OCI-LY7 (cell line): ENCODE results near the gene ZDHHC3. TPM values are rescaled to one million over a fixed set of nuclear protein-coding genes. Genes with fewer than 3 reads are reported as not detected.

Source experiments
- BruUV-seq: library from RNA; stranded (reverse); fragments of 400-500 nt; replicated peaks from 2 replicates; lab custom pipeline; 2021; lab: Mats Ljungman, UMichigan
- CTCF ChIA-PET: fragments of 300-600 bp; sonication (Branson Sonifier 250); formaldehyde crosslinking; loops from one replicate; lab custom pipeline; 2022; ENCODE audit warnings: antibody characterized with exemption; ENCODE audit not compliant: unreplicated experiment; lab: Charles Lee
- POLR2A ChIA-PET: fragments of 300-600 bp; sonication (Branson Sonifier 250); formaldehyde crosslinking; loops from one replicate; lab custom pipeline; 2022; ENCODE audit warnings: antibody characterized with exemption; lab: Charles Lee
- DNase-seq: peaks from one replicate; pipeline ENCODE4 v3.0.0-alpha.2; 2015; ENCODE audit warnings: low spot score
- H2AFZ ChIP-seq: fragments of 200-600 bp; sonication (generic), shearing (Covaris generic); 2 replicates; pipeline ENCODE4 v1.6.1; 2014; ENCODE audit warnings: mild to moderate bottlenecking, antibody characterized with exemption, low read length, moderate library complexity
- H3K27ac ChIP-seq: fragments of 200-600 bp; sonication (generic); 2 replicates; pipeline ENCODE4 v1.5.1; 2014; ENCODE audit warnings: mixed run types, low read depth, mild to moderate bottlenecking, moderate library complexity, low read length, inconsistent platforms; ENCODE audit not compliant: poor library complexity, severe bottlenecking
- H3K36me3 ChIP-seq: fragments of 200-600 bp; sonication (generic); 2 replicates; pipeline ENCODE4 v1.6.1; 2014; ENCODE audit warnings: mild to moderate bottlenecking, antibody characterized with exemption, low read length, moderate library complexity, mixed read lengths; ENCODE audit not compliant: insufficient read depth
- H3K4me1 ChIP-seq: fragments of 200-600 bp; sonication (generic); 2 replicates; pipeline ENCODE4 v1.5.1; 2014; ENCODE audit warnings: mild to moderate bottlenecking, low read length; ENCODE audit not compliant: insufficient read depth, poor library complexity, severe bottlenecking
- H3K4me2 ChIP-seq: fragments of 200-600 bp; sonication (generic); 2 replicates; pipeline ENCODE4 v1.6.1; 2014; ENCODE audit warnings: mild to moderate bottlenecking, low read length
- H3K4me3 ChIP-seq: fragments of 200-600 bp; sonication (generic); 2 replicates; pipeline ENCODE4 v1.5.1; 2014; ENCODE audit warnings: mild to moderate bottlenecking, low read depth, low read length; ENCODE audit not compliant: poor library complexity, severe bottlenecking
- H3K79me2 ChIP-seq: fragments of 200-600 bp; sonication (generic); 2 replicates; pipeline ENCODE4 v1.6.1; 2016; ENCODE audit warnings: low read depth, mild to moderate bottlenecking, low read length, moderate library complexity, mixed read lengths; ENCODE audit not compliant: insufficient read depth
- H3K9me2 ChIP-seq: fragments of 200-600 bp; sonication (generic); 2 replicates; pipeline ENCODE4 v1.6.1; 2016; ENCODE audit warnings: mild to moderate bottlenecking, low read length, mixed read lengths; ENCODE audit not compliant: insufficient read depth
- H3K9me3 ChIP-seq: fragments of 200-600 bp; sonication (generic); 2 replicates; pipeline ENCODE4 v1.6.1; 2014; ENCODE audit warnings: mild to moderate bottlenecking, mixed run types, low read length, mixed read lengths
- H4K20me1 ChIP-seq: fragments of 200-600 bp; sonication (generic); 2 replicates; pipeline ENCODE4 v1.6.1; 2014; ENCODE audit warnings: mild to moderate bottlenecking, antibody characterized with exemption, low read length, moderate library complexity, mixed read lengths; ENCODE audit not compliant: insufficient read depth
- CTCF ChIP-seq: fragments of 200-600 bp; sonication (generic); conservative IDR thresholded peaks from 2 replicates; pipeline ENCODE4 v1.5.1; 2014; ENCODE audit warnings: mild to moderate bottlenecking, antibody characterized with exemption, low read length, moderate library complexity, mixed read lengths
- EZH2phosphoT487 ChIP-seq: fragments of 200-600 bp; sonication (generic); IDR thresholded peaks from 2 replicates; pipeline ENCODE4 v1.6.1; 2018; ENCODE audit warnings: low read depth, borderline replicate concordance, mild to moderate bottlenecking, mixed run types, antibody characterized with exemption, low read length, moderate library complexity, mixed read lengths
- intact Hi-C: fragments of 100-400 bp; cut with micrococcal nuclease; formaldehyde crosslinking; loops from one replicate; pipeline ENCODE4 v1.10.0; 2022; ENCODE audit not compliant: unreplicated experiment
- total RNA-seq, 2 experiments: library from RNA; depleted of rRNA in 1 of 2; stranded (reverse); fragments of >200 nt in 1 of 2; shearing (Covaris generic) in 1 of 2; gene quantifications; 2 replicates each; pipeline ENCODE4 v1.2.3, GENCODE V29; 2014 to 2022

ZDHHC3 gene
- total RNA-seq, 2 experiments from 2014 or later: 53.1 to 53.6 TPM

GRCh38 chr3:45002139-45002660 lies 26.2 kb upstream of the ZDHHC3 start:
- peaks cover 2% of the 10 kb centered on the region for H3K4me1 ChIP-seq
- no peak overlapping the region for H3K4me2 ChIP-seq
- no peak for DNase-seq
- no peak overlapping the region for H3K27ac ChIP-seq
- ChIA-PET POLR2A (no interaction called here), CTCF (no interaction called here)
- intact Hi-C loops: no loop called here
- H3K9me3 ChIP-seq: no peaks in the 10 kb centered on the region
- TF ChIP-seq CTCF (no peak), EZH2phosphoT487 (no peak)
- BruUV-seq: no TSS peak
- H3K36me3 ChIP-seq: peaks cover 90% of the 10 kb centered on the region
- no peaks in the 10 kb centered on the region for H3K9me2 ChIP-seq
- H3K79me2 ChIP-seq: no peaks in the 10 kb centered on the region
- no peak overlapping the region for H2AFZ ChIP-seq
- H3K4me3 ChIP-seq: no peak overlapping the region
- H4K20me1 ChIP-seq: no peaks in the 10 kb centered on the region

DNA sequence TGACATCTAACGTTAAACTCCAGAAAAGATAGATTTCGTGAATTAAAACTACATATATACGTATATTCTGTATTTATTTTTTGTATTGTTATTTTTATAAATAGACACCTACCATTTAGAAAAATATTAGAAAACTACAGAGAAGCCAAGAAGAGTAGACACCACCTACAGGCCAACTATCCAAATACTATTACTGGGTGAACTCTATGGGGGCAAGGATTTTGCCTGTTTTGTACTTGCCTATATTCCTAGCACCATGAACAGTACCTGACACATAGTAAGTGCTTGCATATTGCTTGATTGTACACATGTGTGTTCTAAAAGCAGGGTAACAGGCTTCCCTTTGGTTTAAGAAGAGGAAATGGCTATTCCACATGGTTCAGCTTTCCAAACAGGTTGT lies 25.8 kb upstream of the ZDHHC3 start:
- H3K27ac ChIP-seq: no peak overlapping the region
- no peaks in the 10 kb centered on the region for H3K9me2 ChIP-seq
- peaks cover 2% of the 10 kb centered on the region for H3K4me1 ChIP-seq

More for the DNA sequence above, 25.8 kb upstream of the ZDHHC3 start:
- TF ChIP-seq CTCF (peak; percentile 40; the same call in 1 of the 2 replicates), EZH2phosphoT487 (no peak)
- CTCF ChIA-PET: no interaction called here
- Histone ChIP-seq H3K4me2 (no peak overlapping the region), H2AFZ (no peak overlapping the region), H3K9me3 (no peaks in the 10 kb centered on the region), H4K20me1 (no peaks in the 10 kb centered on the region), H3K79me2 (no peaks in the 10 kb centered on the region), H3K36me3 (peaks cover 90% of the 10 kb centered on the region), H3K4me3 (no peak overlapping the region)
- POLR2A ChIA-PET: interaction anchor here (1.0 kb wide), 1 partner anchor 11 kb away, joined by 3 read pairs; no protein-coding TSS in a partner anchor
- no peak for DNase-seq
- BruUV-seq: no TSS peak
- intact Hi-C loops: no loop called here
